Panc1 (cell line): Measurements from ENCODE around the gene LRRC10B. TPM values are rescaled to one million over a fixed set of nuclear protein-coding genes. Genes with fewer than 3 reads are reported as not detected.

Experiments used
- ATAC-seq: fragments of 200-7000 bp; cut with Tn5 transposase; 2 replicates; pipeline ENCODE4 v1.9.1; 2020; ENCODE audit warnings: mild to moderate bottlenecking, moderate library complexity
- BruUV-seq: library from RNA; stranded (reverse); fragments of 400-500 nt; replicated peaks from 2 replicates; lab custom pipeline; 2021; lab: Mats Ljungman, UMichigan
- CTCF ChIA-PET: fragments of 300-600 bp; sonication (Branson Sonifier 250); formaldehyde crosslinking; loops from one replicate; lab custom pipeline; 2022; ENCODE audit warnings: antibody characterized with exemption; lab: Charles Lee
- POLR2A ChIA-PET: fragments of 300-600 bp; sonication (Branson Sonifier 250); formaldehyde crosslinking; loops from one replicate; lab custom pipeline; 2022; ENCODE audit warnings: antibody characterized with exemption; lab: Charles Lee
- DNase-seq: peaks from one replicate; pipeline ENCODE4 v3.0.0-alpha.2; 2010; ENCODE audit warnings: low read depth, low spot score
- H3K27ac ChIP-seq: 2 replicates; pipeline ENCODE4 v1.5.1; 2011; ENCODE audit warnings: mild to moderate bottlenecking, low read length, inconsistent platforms
- H3K27me3 ChIP-seq: fragments of 200-500 bp; sonication (Bioruptor generic); 2 replicates; pipeline ENCODE4 v1.6.0; 2014; ENCODE audit warnings: low read length, inconsistent platforms; ENCODE audit not compliant: control insufficient read depth, insufficient read depth
- H3K36me3 ChIP-seq: fragments of 200-500 bp; sonication (Bioruptor generic); 2 replicates; pipeline ENCODE4 v1.5.1; 2014; ENCODE audit warnings: inconsistent platforms, mild to moderate bottlenecking, low read length, moderate library complexity; ENCODE audit not compliant: control insufficient read depth, insufficient read depth
- H3K4me1 ChIP-seq: 2 replicates; pipeline ENCODE4 v1.5.1; 2011; ENCODE audit warnings: inconsistent platforms, mild to moderate bottlenecking, low read length, moderate library complexity; ENCODE audit not compliant: control insufficient read depth, insufficient read depth
- H3K4me3 ChIP-seq, 2 experiments: 2 replicates each; pipeline ENCODE4 v1.5.1; 2011 to 2012; ENCODE audit warnings: low read depth in 2 of 2, low read length in 2 of 2, mild to moderate bottlenecking in 2 of 2, inconsistent platforms in 1 of 2, moderate library complexity in 1 of 2
- H3K9me3 ChIP-seq: fragments of 200-500 bp; sonication (Bioruptor generic); 2 replicates; pipeline ENCODE4 v1.5.1; 2014; ENCODE audit warnings: low read depth, mild to moderate bottlenecking, inconsistent platforms, low read length, moderate library complexity; ENCODE audit not compliant: control insufficient read depth, insufficient read depth
- POLR2AphosphoS5 ChIP-seq: IDR thresholded peaks from 2 replicates; pipeline ENCODE4 v1.6.1; 2012; ENCODE audit warnings: mild to moderate bottlenecking, low read depth, low read length, moderate library complexity
- SIN3A ChIP-seq: IDR thresholded peaks from 2 replicates; pipeline ENCODE4 v1.6.1; 2012; ENCODE audit warnings: low read depth, mild to moderate bottlenecking, low read length, moderate library complexity, borderline replicate concordance; ENCODE audit not compliant: insufficient read depth
- TCF7L2 ChIP-seq: IDR thresholded peaks from 2 replicates; pipeline ENCODE4 v1.6.1; 2011; ENCODE audit warnings: mild to moderate bottlenecking, low read depth, low read length, inconsistent platforms
- in situ Hi-C: cut with HindIII; loops from 2 replicates; pipeline ENCODE4 v1.10.0; 2016; ENCODE audit warnings: low sequenced_read_pairs, low pct_unique_long_range_greater_than_20kb
- intact Hi-C: fragments of 100-400 bp; cut with micrococcal nuclease; formaldehyde crosslinking; loops from one replicate; pipeline ENCODE4 v1.10.0; 2022; ENCODE audit not compliant: unreplicated experiment
- total RNA-seq: library from RNA; stranded (reverse); gene quantifications from one replicate; pipeline ENCODE4 v1.2.1, GENCODE V29; 2021; ENCODE audit not compliant: unreplicated experiment
- TF ChIP-seq, protein P1 (sequence below): fragments of 450-650 bp; IDR thresholded peaks from 2 replicates; pipeline ENCODE4 v1.5.1; 2017; ENCODE audit warnings: mild to moderate bottlenecking
- TF ChIP-seq, protein P2 (sequence below), 2 experiments: IDR thresholded peaks; 2 replicates each; pipeline ENCODE4 v1.6.1; 2011 to 2012; ENCODE audit warnings: low read depth in 2 of 2, control low read depth in 1 of 2, low read length in 1 of 2, mild to moderate bottlenecking in 1 of 2, moderate library complexity in 1 of 2; ENCODE audit not compliant: insufficient read depth in 1 of 2

Gene LRRC10B
- total RNA-seq, 1 experiment from 2014 or later: 0.23 TPM

DNA sequence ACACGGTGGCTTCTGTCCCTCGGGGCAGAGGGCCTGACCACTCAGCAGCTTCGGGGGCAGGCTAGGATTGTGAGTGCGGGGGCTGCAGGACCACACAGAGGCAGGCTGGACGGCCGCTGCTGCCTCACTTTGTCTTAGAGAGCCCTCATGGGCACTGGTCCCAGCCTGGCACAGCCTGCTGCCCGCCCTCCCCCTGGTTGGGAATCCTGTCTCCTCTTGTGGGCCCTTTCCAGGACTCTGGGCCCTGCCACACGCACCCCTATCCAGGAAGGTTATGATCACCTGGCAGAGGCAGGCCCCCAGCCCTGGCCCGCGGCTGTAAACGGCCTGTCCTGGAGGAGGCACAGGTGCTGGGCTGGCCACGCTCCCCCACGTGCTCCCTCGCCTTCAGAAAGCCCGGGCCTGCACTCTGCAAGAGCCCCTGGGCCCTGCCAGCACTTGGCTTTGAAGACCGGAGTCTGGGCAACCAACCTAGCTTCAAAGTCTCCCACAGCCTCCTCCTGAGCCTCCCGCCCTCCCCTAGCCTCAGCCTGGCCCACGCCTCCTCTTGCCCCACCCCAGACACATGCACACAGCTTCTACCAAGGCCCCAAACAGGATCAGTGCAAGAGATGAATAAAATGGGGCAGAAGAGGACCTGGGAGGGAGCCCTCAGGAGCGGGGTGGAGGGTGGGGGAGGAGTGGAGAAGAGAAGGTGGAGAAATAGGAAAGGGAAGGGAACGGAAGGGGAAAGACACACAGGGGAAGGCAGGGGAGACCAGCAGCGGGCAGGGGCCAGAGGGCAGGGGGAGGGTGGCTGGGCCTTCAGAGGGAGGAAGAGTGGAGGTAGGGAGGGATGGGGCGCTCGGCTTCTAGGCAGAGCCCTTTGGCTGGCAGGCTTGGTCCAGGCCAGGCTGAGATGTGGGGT is 41.4 kb downstream of the LRRC10B start:
- in situ Hi-C loops: no loop called here

DNA sequence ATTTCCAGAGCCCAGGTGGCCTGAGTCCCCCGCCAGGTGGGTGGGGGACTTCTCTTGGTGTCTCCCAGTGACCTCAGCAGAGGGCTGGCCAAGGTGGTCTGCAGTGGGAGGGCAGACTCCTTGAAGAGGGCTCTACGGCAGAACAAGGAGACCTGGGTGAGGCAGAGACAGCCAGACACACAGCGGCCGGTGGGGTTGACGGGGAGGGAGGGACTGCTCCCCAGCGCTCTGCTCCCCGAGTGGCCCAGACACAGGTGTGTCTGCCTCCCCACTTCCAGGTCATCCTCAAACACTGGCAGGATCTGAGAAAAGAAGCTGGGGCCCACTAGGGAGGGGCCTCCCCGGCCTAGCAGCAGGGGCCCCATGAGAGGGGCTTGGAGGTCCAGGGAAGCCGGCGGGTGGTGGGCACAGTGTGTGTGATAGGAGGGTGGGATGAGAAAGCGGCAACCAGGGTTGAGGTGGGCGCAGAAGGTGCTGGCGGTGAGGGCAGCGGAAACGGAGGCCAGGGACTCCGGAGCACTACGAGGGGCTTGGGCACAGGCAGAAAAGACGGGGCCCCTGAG is 42.2 kb downstream of the LRRC10B start:
- ATAC-seq (no peak), DNase-seq (no peak)
- no peaks in the 10 kb centered on the region for H3K36me3 ChIP-seq
- H3K4me1 ChIP-seq: peaks cover 11% of the 10 kb centered on the region
- H3K27ac ChIP-seq: no peak overlapping the region
- intact Hi-C loops: no loop called here
- CTCF ChIA-PET: no interaction called here
- H3K4me3 ChIP-seq: no peak overlapping the region
- H3K9me3 ChIP-seq: no peaks in the 10 kb centered on the region
- in situ Hi-C loops: no loop called here
- BruUV-seq: no TSS peak
- H3K27me3 ChIP-seq: no peaks in the 10 kb centered on the region; the same call in 1 of the 2 replicates
- POLR2A ChIA-PET: no interaction called here
- TF ChIP-seq, protein P1, sequence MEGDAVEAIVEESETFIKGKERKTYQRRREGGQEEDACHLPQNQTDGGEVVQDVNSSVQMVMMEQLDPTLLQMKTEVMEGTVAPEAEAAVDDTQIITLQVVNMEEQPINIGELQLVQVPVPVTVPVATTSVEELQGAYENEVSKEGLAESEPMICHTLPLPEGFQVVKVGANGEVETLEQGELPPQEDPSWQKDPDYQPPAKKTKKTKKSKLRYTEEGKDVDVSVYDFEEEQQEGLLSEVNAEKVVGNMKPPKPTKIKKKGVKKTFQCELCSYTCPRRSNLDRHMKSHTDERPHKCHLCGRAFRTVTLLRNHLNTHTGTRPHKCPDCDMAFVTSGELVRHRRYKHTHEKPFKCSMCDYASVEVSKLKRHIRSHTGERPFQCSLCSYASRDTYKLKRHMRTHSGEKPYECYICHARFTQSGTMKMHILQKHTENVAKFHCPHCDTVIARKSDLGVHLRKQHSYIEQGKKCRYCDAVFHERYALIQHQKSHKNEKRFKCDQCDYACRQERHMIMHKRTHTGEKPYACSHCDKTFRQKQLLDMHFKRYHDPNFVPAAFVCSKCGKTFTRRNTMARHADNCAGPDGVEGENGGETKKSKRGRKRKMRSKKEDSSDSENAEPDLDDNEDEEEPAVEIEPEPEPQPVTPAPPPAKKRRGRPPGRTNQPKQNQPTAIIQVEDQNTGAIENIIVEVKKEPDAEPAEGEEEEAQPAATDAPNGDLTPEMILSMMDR: no peak
- TF ChIP-seq, protein P2, sequence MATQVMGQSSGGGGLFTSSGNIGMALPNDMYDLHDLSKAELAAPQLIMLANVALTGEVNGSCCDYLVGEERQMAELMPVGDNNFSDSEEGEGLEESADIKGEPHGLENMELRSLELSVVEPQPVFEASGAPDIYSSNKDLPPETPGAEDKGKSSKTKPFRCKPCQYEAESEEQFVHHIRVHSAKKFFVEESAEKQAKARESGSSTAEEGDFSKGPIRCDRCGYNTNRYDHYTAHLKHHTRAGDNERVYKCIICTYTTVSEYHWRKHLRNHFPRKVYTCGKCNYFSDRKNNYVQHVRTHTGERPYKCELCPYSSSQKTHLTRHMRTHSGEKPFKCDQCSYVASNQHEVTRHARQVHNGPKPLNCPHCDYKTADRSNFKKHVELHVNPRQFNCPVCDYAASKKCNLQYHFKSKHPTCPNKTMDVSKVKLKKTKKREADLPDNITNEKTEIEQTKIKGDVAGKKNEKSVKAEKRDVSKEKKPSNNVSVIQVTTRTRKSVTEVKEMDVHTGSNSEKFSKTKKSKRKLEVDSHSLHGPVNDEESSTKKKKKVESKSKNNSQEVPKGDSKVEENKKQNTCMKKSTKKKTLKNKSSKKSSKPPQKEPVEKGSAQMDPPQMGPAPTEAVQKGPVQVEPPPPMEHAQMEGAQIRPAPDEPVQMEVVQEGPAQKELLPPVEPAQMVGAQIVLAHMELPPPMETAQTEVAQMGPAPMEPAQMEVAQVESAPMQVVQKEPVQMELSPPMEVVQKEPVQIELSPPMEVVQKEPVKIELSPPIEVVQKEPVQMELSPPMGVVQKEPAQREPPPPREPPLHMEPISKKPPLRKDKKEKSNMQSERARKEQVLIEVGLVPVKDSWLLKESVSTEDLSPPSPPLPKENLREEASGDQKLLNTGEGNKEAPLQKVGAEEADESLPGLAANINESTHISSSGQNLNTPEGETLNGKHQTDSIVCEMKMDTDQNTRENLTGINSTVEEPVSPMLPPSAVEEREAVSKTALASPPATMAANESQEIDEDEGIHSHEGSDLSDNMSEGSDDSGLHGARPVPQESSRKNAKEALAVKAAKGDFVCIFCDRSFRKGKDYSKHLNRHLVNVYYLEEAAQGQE (IDR thresholded peaks at IDR 0.05; ENCODE audit: insufficient read depth in 1 of 2, low read depth in 2 of 2, low read length in 1 of 2): no peak
- no peak for TF ChIP-seq POLR2AphosphoS5
- TF ChIP-seq TCF7L2: no peak
- TF ChIP-seq SIN3A: no peak

More for the DNA sequence above, 41.4 kb downstream of the LRRC10B start:
- Histone ChIP-seq H3K9me3 (no peaks in the 10 kb centered on the region), H3K4me1 (peaks cover 10% of the 10 kb centered on the region), H3K36me3 (no peaks in the 10 kb centered on the region), H3K4me3 (no peak overlapping the region), H3K27ac (no peak overlapping the region), H3K27me3 (no peaks in the 10 kb centered on the region; the same call in 1 of the 2 replicates)
- ATAC-seq (no peak), DNase-seq (no peak)
- TF ChIP-seq SIN3A: no peak
- TF ChIP-seq, protein P2 (IDR thresholded peaks at IDR 0.05; ENCODE audit: insufficient read depth in 1 of 2, low read depth in 2 of 2, low read length in 1 of 2): no peak
- TF ChIP-seq, protein P1: no peak
- no peak for TF ChIP-seq TCF7L2
- no peak for TF ChIP-seq POLR2AphosphoS5
- ChIA-PET POLR2A (no interaction called here), CTCF (interaction anchor here (0.7 kb wide), 1 partner anchor 17 kb away, joined by 7 read pairs; no protein-coding TSS in a partner anchor)
- intact Hi-C loops: no loop called here
- no TSS peak for BruUV-seq
